T47D (cell line): ENCODE results near the gene NEU4.
A peak's percentile ranks its signal among the peaks of the same experiment; 100 is the strongest.
"Not testable (repeated sequence)": the region's sequence is repeated elsewhere in the genome, so short reads cannot be mapped to it uniquely, and the experiment has no call there.

Experiments
- DNase-seq, 2 experiments: peaks; one replicate each; pipeline versions ENCODE4 v3.0.0 to v3.0.0-alpha.2; 2011 to 2012; ENCODE audit warnings: low read depth in 1 of 2, low spot score in 1 of 2
- JUND ChIP-seq: IDR thresholded peaks from 2 replicates; pipeline ENCODE4 v1.6.1; 2012; ENCODE audit warnings: low read depth
- in situ Hi-C: cut with HindIII; loops from 2 replicates; pipeline ENCODE4 v1.10.0; 2016; ENCODE audit warnings: low sequenced_read_pairs, low pct_unique_long_range_greater_than_20kb

NEU4 gene

GRCh38 chr2:241827394-241827793, 18.4 kb downstream of the NEU4 start:
- TF ChIP-seq JUND = no peak
- in situ Hi-C loops = no loop called here
- DNase-seq = no peak

- peak in 1 of 2 experiments; percentile 30 for DNase-seq
- in situ Hi-C loops = no loop called here
- TF ChIP-seq JUND = no peak
Measured at GRCh38 chr2:241833101-241833663, 24.2 kb downstream of the NEU4 start.

- DNase-seq, in situ Hi-C loops: not testable (repeated sequence)
Measured at GRCh38 chr2:241833756-241834526, 24.9 kb downstream of the NEU4 start.

GRCh38 chr2:241834527-241835210, 25.7 kb downstream of the NEU4 start:
- no peak for DNase-seq
- in situ Hi-C loops = no loop called here
- no peak for TF ChIP-seq JUND

GRCh38 chr2:241835611-241836010, 26.6 kb downstream of the NEU4 start:
- TF ChIP-seq JUND = no peak
- no peak for DNase-seq
- in situ Hi-C loops = no loop called here

GRCh38 chr2:241836292-241836691, 27.3 kb downstream of the NEU4 start:
- TF ChIP-seq JUND = no peak
- in situ Hi-C loops = no loop called here
- DNase-seq = no peak

- no peak for TF ChIP-seq JUND
- DNase-seq = no peak
- in situ Hi-C loops = no loop called here
Measured at GRCh38 chr2:241837197-241837965, 28.4 kb downstream of the NEU4 start.

- in situ Hi-C loops = no loop called here
- no peak for DNase-seq
- no peak for TF ChIP-seq JUND
Measured at GRCh38 chr2:241841181-241842066, 32.4 kb downstream of the NEU4 start.

- in situ Hi-C loops = no loop called here
- no peak for DNase-seq
- TF ChIP-seq JUND = no peak
Measured at GRCh38 chr2:241842067-241842415, 33.0 kb downstream of the NEU4 start.

GRCh38 chr2:241842620-241843211, 33.7 kb downstream of the NEU4 start:
- in situ Hi-C loops = no loop called here
- DNase-seq = no peak
- TF ChIP-seq JUND = no peak

- TF ChIP-seq JUND = no peak
- in situ Hi-C loops = no loop called here
- no peak for DNase-seq
Measured at GRCh38 chr2:241843321-241844065, 34.5 kb downstream of the NEU4 start.
